HCT116 (cell line): ENCODE data around the gene TTC6. TPM values are rescaled to one million over a fixed set of nuclear protein-coding genes. Genes with fewer than 3 reads are reported as not detected.

Experiments used
- ATAC-seq: fragments of 200-7000 bp; cut with Tn5 transposase; 2 replicates; pipeline ENCODE4 v1.9.1; 2020; ENCODE audit warnings: mild to moderate bottlenecking, moderate library complexity
- BruUV-seq: library from RNA; stranded (reverse); fragments of 400-500 nt; replicated peaks from 2 replicates; lab custom pipeline; 2021; lab: Mats Ljungman, UMichigan
- CTCF ChIA-PET: fragments of 300-600 bp; sonication (Branson Sonifier 250); formaldehyde crosslinking; loops from one replicate; lab custom pipeline; 2021; ENCODE audit warnings: antibody characterized with exemption; lab: Charles Lee
- POLR2A ChIA-PET: fragments of 300-600, 350-600 bp; sonication (Branson Sonifier 250); formaldehyde crosslinking; loops from one replicate; lab custom pipeline; 2021; ENCODE audit warnings: antibody characterized with exemption; lab: Charles Lee
- RAD21 ChIA-PET, 2 experiments: fragments of 300-600 bp; sonication (Branson Sonifier 250); formaldehyde crosslinking; loops; one replicate each; lab custom pipeline; 2023; ENCODE audit warnings: low total read pairs in 2 of 2; ENCODE audit not compliant: uncharacterized antibody in 2 of 2, unreplicated experiment in 2 of 2, low non-redundant PET in 1 of 2; lab: Charles Lee
- DNase-seq: peaks from one replicate; pipeline ENCODE4 v3.0.0-alpha.2; 2010; ENCODE audit warnings: low read depth, low spot score
- H2AFZ ChIP-seq: fragments of 200-600 bp; shearing (Covaris generic), sonication (generic); 2 replicates; pipeline ENCODE4 v1.6.1; 2017; ENCODE audit warnings: low read depth, mixed run types, mixed read lengths, antibody characterized with exemption, low read length; ENCODE audit not compliant: poor library complexity, severe bottlenecking
- H3K27ac ChIP-seq: 2 replicates; pipeline ENCODE4 v1.5.1; 2012; ENCODE audit warnings: low read depth, low read length
- H3K27me3 ChIP-seq: fragments of 200-600 bp; sonication (generic); 2 replicates; pipeline ENCODE4 v1.6.1; 2016; ENCODE audit warnings: mixed run types, low read length, mixed read lengths; ENCODE audit not compliant: insufficient read depth
- H3K36me3 ChIP-seq, 2 experiments: fragments of 200-500 bp in 1 of 2; fragments of 200-600 bp in 1 of 2; sonication (Bioruptor generic) in 1 of 2; sonication (generic) in 1 of 2; 2 replicates each; pipeline versions ENCODE4 v1.5.1 to v1.6.1; 2014 to 2016; ENCODE audit warnings: low read length in 2 of 2, inconsistent platforms in 1 of 2, mixed read lengths in 1 of 2, mixed run types in 1 of 2; ENCODE audit not compliant: insufficient read depth in 2 of 2, control insufficient read depth in 1 of 2
- H3K4me1 ChIP-seq, 2 experiments: fragments of 200-600 bp in 1 of 2; sonication (generic) in 1 of 2; 2 replicates each; pipeline versions ENCODE4 v1.5.1 to v1.6.1; 2012 to 2017; ENCODE audit warnings: low read length in 2 of 2, inconsistent platforms in 1 of 2, mild to moderate bottlenecking in 1 of 2, mixed read lengths in 1 of 2, mixed run types in 1 of 2, moderate library complexity in 1 of 2; ENCODE audit not compliant: insufficient read depth in 2 of 2, control insufficient read depth in 1 of 2
- H3K4me2 ChIP-seq: fragments of 200-600 bp; sonication (generic); 2 replicates; pipeline ENCODE4 v1.6.1; 2017; ENCODE audit warnings: mixed run types, low read length, mixed read lengths
- H3K4me3 ChIP-seq, 2 experiments: fragments of 200-600 bp in 1 of 2; sonication (generic) in 1 of 2; replicated peaks in 1 of 2; 2 replicates each; pipeline ENCODE4 v1.5.1; 2011 to 2016; ENCODE audit warnings: low read length in 2 of 2, control low read depth in 1 of 2, low read depth in 1 of 2, mild to moderate bottlenecking in 1 of 2, mixed read lengths in 1 of 2, mixed run types in 1 of 2
- H3K79me2 ChIP-seq: fragments of 200-600 bp; sonication (generic); 2 replicates; pipeline ENCODE4 v1.6.1; 2017; ENCODE audit warnings: mild to moderate bottlenecking, mixed run types, low read length, moderate library complexity, mixed read lengths; ENCODE audit not compliant: insufficient read depth
- H3K9ac ChIP-seq: fragments of 200-600 bp; sonication (generic); 2 replicates; pipeline ENCODE4 v1.6.1; 2016; ENCODE audit warnings: low read length, mixed read lengths
- H3K9me2 ChIP-seq: fragments of 200-600 bp; sonication (generic), shearing (Covaris generic); 2 replicates; pipeline ENCODE4 v1.6.1; 2017; ENCODE audit warnings: mixed run types, mild to moderate bottlenecking, moderate library complexity; ENCODE audit not compliant: insufficient read depth
- H3K9me3 ChIP-seq, 2 experiments: fragments of 200-500 bp in 1 of 2; fragments of 200-600 bp in 1 of 2; sonication (Bioruptor generic) in 1 of 2; sonication (generic) in 1 of 2; 2 replicates each; pipeline ENCODE4 v1.6.1; 2014 to 2017; ENCODE audit warnings: low read length in 2 of 2, mixed read lengths in 2 of 2, inconsistent platforms in 1 of 2, low read depth in 1 of 2, mild to moderate bottlenecking in 1 of 2, mixed run types in 1 of 2, moderate library complexity in 1 of 2; ENCODE audit not compliant: control insufficient read depth in 1 of 2, insufficient read depth in 1 of 2
- H4K20me1 ChIP-seq: fragments of 200-600 bp; sonication (generic), shearing (Covaris generic); 2 replicates; pipeline ENCODE4 v1.6.1; 2017; ENCODE audit warnings: mixed run types, mild to moderate bottlenecking, moderate library complexity; ENCODE audit not compliant: insufficient read depth
- CEBPB ChIP-seq: IDR thresholded peaks from 2 replicates; pipeline ENCODE4 v1.6.1; 2012; ENCODE audit warnings: low read depth
- CTCF ChIP-seq, 3 experiments: fragments of 200-600 bp in 1 of 3; sonication (generic) in 1 of 3; IDR thresholded peaks in 2 of 3; conservative IDR thresholded peaks in 1 of 3; 2 replicates each; pipeline ENCODE4 v1.5.1; 2012 to 2017; ENCODE audit warnings: low read depth in 2 of 3, low read length in 2 of 3, antibody characterized with exemption in 1 of 3, borderline replicate concordance in 1 of 3, control low read depth in 1 of 3, mild to moderate bottlenecking in 1 of 3, mixed read lengths in 1 of 3, mixed run types in 1 of 3, moderate library complexity in 1 of 3; ENCODE audit not compliant: insufficient read depth in 1 of 3
- ELF1 ChIP-seq: IDR thresholded peaks from 2 replicates; pipeline ENCODE4 v1.6.1; 2012; ENCODE audit warnings: low read depth, borderline replicate concordance
- REST ChIP-seq: IDR thresholded peaks from 2 replicates; pipeline ENCODE4 v1.6.1; 2012; ENCODE audit warnings: low read depth
- YY1 ChIP-seq: IDR thresholded peaks from 2 replicates; pipeline ENCODE4 v1.6.1; 2011; ENCODE audit warnings: low read length, low read depth, moderate library complexity, mild to moderate bottlenecking; ENCODE audit not compliant: insufficient replicate concordance; ENCODE audit errors: extremely low read depth
- intact Hi-C: fragments of 100-400 bp; cut with micrococcal nuclease; formaldehyde crosslinking; loops from 2 replicates; pipeline ENCODE4 v1.10.0; 2022
- total RNA-seq: library from RNA; stranded (reverse); gene quantifications from one replicate; pipeline ENCODE4 v1.2.1, GENCODE V29; 2021; ENCODE audit not compliant: unreplicated experiment
- TF ChIP-seq, protein P1 (sequence below): IDR thresholded peaks from 2 replicates; pipeline ENCODE4 v1.6.1; 2012

The TTC6 gene
- total RNA-seq, 1 experiment from 2014 or later, result 0.10 TPM

DNA sequence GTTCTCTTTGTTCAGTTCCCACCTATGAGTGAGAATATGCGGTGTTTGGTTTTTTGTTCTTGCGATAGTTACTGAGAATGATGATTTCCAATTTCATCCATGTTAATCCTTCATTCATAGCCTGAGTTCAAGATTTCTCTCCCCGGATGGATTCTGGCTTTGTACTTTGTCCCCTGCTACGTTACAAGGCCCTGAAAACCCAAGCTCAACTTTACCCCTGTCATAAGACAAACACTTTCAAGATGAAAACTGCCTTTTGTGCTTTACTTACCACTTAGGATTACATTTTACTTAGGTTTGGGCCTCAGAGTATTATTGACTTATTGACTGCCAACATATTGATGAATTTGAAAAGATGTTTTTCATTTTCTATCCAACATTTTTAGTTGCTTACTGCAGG lies 36.7 kb upstream of the TTC6 start:
- H3K27ac ChIP-seq, result no peak overlapping the region
- RAD21 ChIA-PET, result no interaction called here
- no peaks in the 10 kb centered on the region for H3K79me2 ChIP-seq
- no peak for ATAC-seq
- no peaks in the 10 kb centered on the region for H3K27me3 ChIP-seq
- no peaks in the 10 kb centered on the region for H3K9me3 ChIP-seq
- H4K20me1 ChIP-seq, result no peaks in the 10 kb centered on the region
- POLR2A ChIA-PET, result no interaction called here
- H3K4me1 ChIP-seq, result no peaks in the 10 kb centered on the region
- no peak overlapping the region for H3K9ac ChIP-seq
- no TSS peak for BruUV-seq
- H2AFZ ChIP-seq, result no peak overlapping the region
- no peaks in the 10 kb centered on the region for H3K36me3 ChIP-seq
- no peak for DNase-seq
- TF ChIP-seq REST, result no peak
- TF ChIP-seq, protein P1, sequence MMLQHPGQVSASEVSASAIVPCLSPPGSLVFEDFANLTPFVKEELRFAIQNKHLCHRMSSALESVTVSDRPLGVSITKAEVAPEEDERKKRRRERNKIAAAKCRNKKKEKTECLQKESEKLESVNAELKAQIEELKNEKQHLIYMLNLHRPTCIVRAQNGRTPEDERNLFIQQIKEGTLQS, result no peak
- no peak for TF ChIP-seq CTCF (IDR thresholded peaks at IDR 0.05 in 2 of 3, conservative IDR thresholded peaks at IDR 0.05 in 1 of 3; ENCODE audit: borderline replicate concordance in 1 of 3, insufficient read depth in 1 of 3, low read depth in 2 of 3, low read length in 2 of 3)
- TF ChIP-seq ELF1, result no peak
- TF ChIP-seq YY1, result no peak
- TF ChIP-seq CEBPB, result no peak
- no peak overlapping the region for H3K4me2 ChIP-seq
- CTCF ChIA-PET, result no interaction called here
- no peak overlapping the region for H3K4me3 ChIP-seq
- H3K9me2 ChIP-seq, result no peaks in the 10 kb centered on the region
- intact Hi-C loops, result no loop called here
